ENCODE results near the gene SBF2. TPM values are rescaled to one million over a fixed set of nuclear protein-coding genes. Genes with fewer than 3 reads are reported as not detected.

SBF2 gene
- polyA plus RNA-seq, 1 donor from 2014 or later: 53.4 TPM

GRCh38 chr11:10049756-10050155 lies 244.3 kb downstream of the SBF2 start:
- Histone ChIP-seq H3K36me3 (ENCODE audit: insufficient read depth, low read length) (no peaks in the 10 kb centered on the region), H3K9me3 (ENCODE audit: low read length) (no peaks in the 10 kb centered on the region), H3K27me3 (ENCODE audit: insufficient read depth, low read depth, low read length) (no peaks in the 10 kb centered on the region), H2AFZ (ENCODE audit: low read depth, low read length) (no peak overlapping the region), H3K9me2 (ENCODE audit: insufficient read depth, low read length) (no peaks in the 10 kb centered on the region), H3K4me2 (ENCODE audit: low read length) (no peak overlapping the region), H3K79me2 (replicated peaks; ENCODE audit: insufficient read depth, low read length) (no peaks in the 10 kb centered on the region), H3K27ac (ENCODE audit: low read length) (no peak overlapping the region), H4K20me1 (ENCODE audit: insufficient read depth) (no peaks in the 10 kb centered on the region), H3K4me3 (ENCODE audit: low read length) (no peak overlapping the region), H3F3A (ENCODE audit: insufficient read depth, low read length, poor library complexity, severe bottlenecking) (no peaks in the 10 kb centered on the region), H3K9ac (ENCODE audit: low read length) (no peak overlapping the region)
- TF ChIP-seq EP300 (conservative IDR thresholded peaks at IDR 0.05; ENCODE audit: poor library complexity, severe bottlenecking) (no peak), EZH2 (IDR thresholded peaks at IDR 0.05; ENCODE audit: borderline replicate concordance, insufficient read depth, low read length, poor library complexity, severe bottlenecking) (no peak), TAF1 (IDR thresholded peaks at IDR 0.05; ENCODE audit: low read depth) (no peak), POLR2AphosphoS5 (IDR thresholded peaks at IDR 0.05) (no peak), REST (IDR thresholded peaks at IDR 0.05; ENCODE audit: borderline replicate concordance) (no peak), RAD21 (conservative IDR thresholded peaks at IDR 0.05) (no peak), CTCF (IDR thresholded peaks at IDR 0.05; ENCODE audit: poor library complexity, severe bottlenecking) (no peak), SMC3 (conservative IDR thresholded peaks at IDR 0.05; ENCODE audit: poor library complexity) (no peak), MXI1 (conservative IDR thresholded peaks at IDR 0.05; ENCODE audit: poor library complexity, severe bottlenecking) (no peak)

GRCh38 chr11:10048350-10048749 lies 245.7 kb downstream of the SBF2 start:
- H3K79me2 ChIP-seq (replicated peaks; ENCODE audit: insufficient read depth, low read length): no peaks in the 10 kb centered on the region
- H3K4me2 ChIP-seq (ENCODE audit: low read length): no peak overlapping the region
- H3K9ac ChIP-seq (ENCODE audit: low read length): no peak overlapping the region
- H3K4me3 ChIP-seq (ENCODE audit: low read length): no peak overlapping the region
- H3K9me2 ChIP-seq (ENCODE audit: insufficient read depth, low read length): no peaks in the 10 kb centered on the region
- H2AFZ ChIP-seq (ENCODE audit: low read depth, low read length): no peak overlapping the region
- H4K20me1 ChIP-seq (ENCODE audit: insufficient read depth): no peaks in the 10 kb centered on the region
- H3K36me3 ChIP-seq (ENCODE audit: insufficient read depth, low read length): no peaks in the 10 kb centered on the region
- H3K27me3 ChIP-seq (ENCODE audit: insufficient read depth, low read depth, low read length): no peaks in the 10 kb centered on the region
- no peak for TF ChIP-seq EZH2 (IDR thresholded peaks at IDR 0.05; ENCODE audit: borderline replicate concordance, insufficient read depth, low read length, poor library complexity, severe bottlenecking)
- TF ChIP-seq CTCF (IDR thresholded peaks at IDR 0.05; ENCODE audit: poor library complexity, severe bottlenecking): no peak
- TF ChIP-seq MXI1 (conservative IDR thresholded peaks at IDR 0.05; ENCODE audit: poor library complexity, severe bottlenecking): no peak
- no peak for TF ChIP-seq RAD21 (conservative IDR thresholded peaks at IDR 0.05)
- no peak for TF ChIP-seq SMC3 (conservative IDR thresholded peaks at IDR 0.05; ENCODE audit: poor library complexity)
- no peak for TF ChIP-seq EP300 (conservative IDR thresholded peaks at IDR 0.05; ENCODE audit: poor library complexity, severe bottlenecking)
- TF ChIP-seq REST (IDR thresholded peaks at IDR 0.05; ENCODE audit: borderline replicate concordance): no peak
- TF ChIP-seq TAF1 (IDR thresholded peaks at IDR 0.05; ENCODE audit: low read depth): no peak
- no peak for TF ChIP-seq POLR2AphosphoS5 (IDR thresholded peaks at IDR 0.05)
- no peak overlapping the region for H3K27ac ChIP-seq (ENCODE audit: low read length)
- no peaks in the 10 kb centered on the region for H3K9me3 ChIP-seq (ENCODE audit: low read length)
- no peaks in the 10 kb centered on the region for H3F3A ChIP-seq (ENCODE audit: insufficient read depth, low read length, poor library complexity, severe bottlenecking)
